Esophagus muscularis mucosa (tissue), 4 donors: ENCODE data around the gene NPC1L1. TPM values are rescaled to one million over a fixed set of nuclear protein-coding genes. Genes with fewer than 3 reads are reported as not detected.

ENCODE experiments used
- DNase-seq: peaks from one replicate; pipeline ENCODE4 v3.0.0-alpha.2; 2017; ENCODE audit errors: extremely low spot score
- H3K27ac ChIP-seq, 4 donors: fragments of 200-600 bp; sonication (generic); replicated peaks in 1 of 4; 1 replicate in 3 of 4; 2 replicates in 1 of 4; pipeline ENCODE4 v1.5.1; 2016 to 2019; ENCODE audit warnings: mild to moderate bottlenecking in 1 of 4
- H3K27me3 ChIP-seq, 4 donors: fragments of 200-600 bp; sonication (generic); one replicate each; pipeline versions ENCODE4 v1.5.1 to v1.6.0; 2016 to 2019
- H3K36me3 ChIP-seq, 4 donors: fragments of 200-600 bp; sonication (generic); one replicate each; pipeline ENCODE4 v1.5.1; 2016 to 2019
- H3K4me1 ChIP-seq, 4 donors: fragments of 200-600 bp; sonication (generic); one replicate each; pipeline ENCODE4 v1.5.1; 2016 to 2019
- H3K4me3 ChIP-seq, 4 donors: fragments of 200-600 bp; sonication (generic); 1 replicate in 2 of 4; 2 replicates in 2 of 4; pipeline ENCODE4 v1.5.1; 2016 to 2019; ENCODE audit warnings: mild to moderate bottlenecking in 4 of 4, moderate library complexity in 1 of 4
- H3K9me3 ChIP-seq, 4 donors: fragments of 200-600 bp; sonication (generic); 1 replicate in 3 of 4; 2 replicates in 1 of 4; pipeline ENCODE4 v1.5.1; 2016 to 2019
- CTCF ChIP-seq, 3 experiments: fragments of 200-600 bp in 2 of 3; fragments of 450-650 bp in 1 of 3; sonication (generic) in 2 of 3; IDR thresholded peaks; one replicate each; pipeline ENCODE4 v1.5.1; 2017 to 2019; ENCODE audit warnings: antibody characterized with exemption in 3 of 3, mild to moderate bottlenecking in 2 of 3, moderate library complexity in 1 of 3
- EP300 ChIP-seq: sonication (generic); formaldehyde crosslinking; IDR thresholded peaks from one replicate; pipeline ENCODE4 v1.6.1; 2017; ENCODE audit warnings: antibody characterized with exemption
- POLR2A ChIP-seq: fragments of 450-650 bp; IDR thresholded peaks from one replicate; pipeline ENCODE4 v1.6.1; 2017; ENCODE audit warnings: antibody characterized with exemption, moderate library complexity, mild to moderate bottlenecking, low read depth
- POLR2AphosphoS5 ChIP-seq, 2 donors: sonication (generic); formaldehyde crosslinking; IDR thresholded peaks; one replicate each; pipeline ENCODE4 v1.6.1; 2017; ENCODE audit warnings: antibody characterized with exemption in 2 of 2
- WGBS: methylation state at CpG from one replicate; pipeline ENCODE4 v1.1.5; 2018; 5-methylcytosine and 5-hydroxymethylcytosine counted together
- intact Hi-C: fragments of 100-400 bp; cut with DNase I; formaldehyde crosslinking; loops from one replicate; pipeline ENCODE4 v1.15.1; 2023
- total RNA-seq, 4 donors: library from RNA; depleted of rRNA; stranded (reverse); fragments of >200 nt; gene quantifications; one replicate each; pipeline versions ENCODE4 v1.1.0 to v1.2.1, GENCODE V29; 2016

NPC1L1 gene
- total RNA-seq, 4 donors from 2014 or later, result 0.17 to 0.57 TPM; not detected in 2

- Histone ChIP-seq H3K4me3 (no peak overlapping the region), H3K27me3 (no peaks in the 10 kb centered on the region), H3K27ac (no peak overlapping the region), H3K4me1 (peaks cover 49 to 55% (median 54%) of the 10 kb centered on the region in 4 donors), H3K9me3 (peaks cover 0 to 6% (median 0%) of the 10 kb centered on the region in 4 donors), H3K36me3 (peaks cover 33 to 42% (median 42%) of the 10 kb centered on the region in 4 donors)
- 82% methylated on average over 4 of the region's 4 CpGs for WGBS
- TF ChIP-seq POLR2AphosphoS5 (IDR thresholded peaks at IDR 0.05) (no peak), POLR2A (no peak), EP300 (no peak), CTCF (IDR thresholded peaks at IDR 0.05) (no peak)
- DNase-seq, result no peak
- intact Hi-C loops, result no loop called here
These were observed 55.1 kb downstream of the NPC1L1 start for GRCh38 chr7:44486001-44486400.

GRCh38 chr7:44484482-44485313 lies 56.4 kb downstream of the NPC1L1 start:
- intact Hi-C loops, result no loop called here
- peaks cover 38 to 54% (median 49%) of the 10 kb centered on the region in 4 donors for H3K36me3 ChIP-seq
- H3K27me3 ChIP-seq, result no peaks in the 10 kb centered on the region
- WGBS, result 88% methylated on average over 5 of the region's 5 CpGs
- no peak overlapping the region for H3K27ac ChIP-seq
- peaks cover 0 to 6% (median 0%) of the 10 kb centered on the region in 4 donors for H3K9me3 ChIP-seq
- DNase-seq, result no peak
- TF ChIP-seq POLR2AphosphoS5 (IDR thresholded peaks at IDR 0.05) (no peak), EP300 (no peak), POLR2A (no peak), CTCF (IDR thresholded peaks at IDR 0.05) (no peak)
- no peak overlapping the region for H3K4me3 ChIP-seq
- peaks cover 49 to 53% (median 52%) of the 10 kb centered on the region in 4 donors for H3K4me1 ChIP-seq

- Histone ChIP-seq H3K9me3 (peaks cover 0 to 6% (median 0%) of the 10 kb centered on the region in 4 donors), H3K27me3 (no peaks in the 10 kb centered on the region), H3K27ac (no peak overlapping the region), H3K36me3 (peaks cover 45 to 73% (median 67%) of the 10 kb centered on the region in 4 donors), H3K4me3 (no peak overlapping the region), H3K4me1 (peaks cover 32 to 35% (median 34%) of the 10 kb centered on the region in 4 donors)
- intact Hi-C loops, result no loop called here
- no peak for TF ChIP-seq EP300
- TF ChIP-seq POLR2A, result no peak
- no peak for TF ChIP-seq CTCF (IDR thresholded peaks at IDR 0.05)
- TF ChIP-seq POLR2AphosphoS5 (IDR thresholded peaks at IDR 0.05), result no peak
- WGBS, result 100% methylated on average over 2 of the region's 2 CpGs
- DNase-seq, result no peak
These were observed 58.3 kb downstream of the NPC1L1 start for GRCh38 chr7:44482502-44483485.

GRCh38 chr7:44477938-44478337 lies 63.2 kb downstream of the NPC1L1 start:
- Histone ChIP-seq H3K36me3 (peaks cover 30 to 75% (median 54%) of the 10 kb centered on the region in 4 donors), H3K4me3 (no peak overlapping the region), H3K27me3 (no peaks in the 10 kb centered on the region), H3K27ac (no peak overlapping the region), H3K9me3 (peaks cover 0 to 2% (median 0%) of the 10 kb centered on the region in 4 donors), H3K4me1 (peaks cover 17 to 27% (median 22%) of the 10 kb centered on the region in 4 donors)
- no peak for DNase-seq
- TF ChIP-seq POLR2AphosphoS5 (IDR thresholded peaks at IDR 0.05) (no peak), EP300 (no peak), CTCF (IDR thresholded peaks at IDR 0.05) (no peak), POLR2A (no peak)
- intact Hi-C loops, result loop anchor here (2.0 kb wide), 1 partner anchor 237 kb away; no protein-coding TSS in a partner anchor
- 93% methylated on average over 7 of the region's 8 CpGs for WGBS
